ENCODE data around the gene SERPINA1.

- TF ChIP-seq FOXA1 (IDR thresholded peaks at IDR 0.05), result no peak
- TF ChIP-seq JUND (IDR thresholded peaks at IDR 0.05), result no peak
- TF ChIP-seq CTCF (IDR thresholded peaks at IDR 0.05; ENCODE audit: low read depth, low read length, missing input control), result no peak
- TF ChIP-seq GABPA (IDR thresholded peaks at IDR 0.05 in 1 of 2, conservative IDR thresholded peaks at IDR 0.05 in 1 of 2), result no peak
- TF ChIP-seq RAD21 (IDR thresholded peaks at IDR 0.05), result no peak
- TF ChIP-seq YY1 (IDR thresholded peaks at IDR 0.05), result no peak
- no peak for TF ChIP-seq SP1 (IDR thresholded peaks at IDR 0.05)
- no peak for TF ChIP-seq HNF4G (IDR thresholded peaks at IDR 0.05)
- TF ChIP-seq, protein P1, sequence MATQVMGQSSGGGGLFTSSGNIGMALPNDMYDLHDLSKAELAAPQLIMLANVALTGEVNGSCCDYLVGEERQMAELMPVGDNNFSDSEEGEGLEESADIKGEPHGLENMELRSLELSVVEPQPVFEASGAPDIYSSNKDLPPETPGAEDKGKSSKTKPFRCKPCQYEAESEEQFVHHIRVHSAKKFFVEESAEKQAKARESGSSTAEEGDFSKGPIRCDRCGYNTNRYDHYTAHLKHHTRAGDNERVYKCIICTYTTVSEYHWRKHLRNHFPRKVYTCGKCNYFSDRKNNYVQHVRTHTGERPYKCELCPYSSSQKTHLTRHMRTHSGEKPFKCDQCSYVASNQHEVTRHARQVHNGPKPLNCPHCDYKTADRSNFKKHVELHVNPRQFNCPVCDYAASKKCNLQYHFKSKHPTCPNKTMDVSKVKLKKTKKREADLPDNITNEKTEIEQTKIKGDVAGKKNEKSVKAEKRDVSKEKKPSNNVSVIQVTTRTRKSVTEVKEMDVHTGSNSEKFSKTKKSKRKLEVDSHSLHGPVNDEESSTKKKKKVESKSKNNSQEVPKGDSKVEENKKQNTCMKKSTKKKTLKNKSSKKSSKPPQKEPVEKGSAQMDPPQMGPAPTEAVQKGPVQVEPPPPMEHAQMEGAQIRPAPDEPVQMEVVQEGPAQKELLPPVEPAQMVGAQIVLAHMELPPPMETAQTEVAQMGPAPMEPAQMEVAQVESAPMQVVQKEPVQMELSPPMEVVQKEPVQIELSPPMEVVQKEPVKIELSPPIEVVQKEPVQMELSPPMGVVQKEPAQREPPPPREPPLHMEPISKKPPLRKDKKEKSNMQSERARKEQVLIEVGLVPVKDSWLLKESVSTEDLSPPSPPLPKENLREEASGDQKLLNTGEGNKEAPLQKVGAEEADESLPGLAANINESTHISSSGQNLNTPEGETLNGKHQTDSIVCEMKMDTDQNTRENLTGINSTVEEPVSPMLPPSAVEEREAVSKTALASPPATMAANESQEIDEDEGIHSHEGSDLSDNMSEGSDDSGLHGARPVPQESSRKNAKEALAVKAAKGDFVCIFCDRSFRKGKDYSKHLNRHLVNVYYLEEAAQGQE (IDR thresholded peaks at IDR 0.05), result no peak
- no peak for TF ChIP-seq RXRA (IDR thresholded peaks at IDR 0.05)
- no peak for TF ChIP-seq MAX (IDR thresholded peaks at IDR 0.05)
- no peak for TF ChIP-seq TAF1 (conservative IDR thresholded peaks at IDR 0.05)
- no peak for TF ChIP-seq NR2F2 (IDR thresholded peaks at IDR 0.05)
- no peak for TF ChIP-seq ZBTB33 (IDR thresholded peaks at IDR 0.05)
Measured at GRCh38 chr14:94332063-94332583, 56.3 kb downstream of the SERPINA1 start.
